ENCODE results near the gene ELFN1.

Gene ELFN1

GRCh38 chr7:1691096-1691495 lies 21.0 kb downstream of the ELFN1 start:
- no peak overlapping the region for H3K4me3 ChIP-seq (ENCODE audit: low read depth, low read length)
- DNase-seq (ENCODE audit: low read depth), result no peak
- no peak for TF ChIP-seq CTCF (IDR thresholded peaks at IDR 0.05; ENCODE audit: low read depth, low read length, missing control alignments)

- no peak overlapping the region for H3K4me3 ChIP-seq (ENCODE audit: low read depth, low read length)
- DNase-seq (ENCODE audit: low read depth), result no peak
- no peak for TF ChIP-seq CTCF (IDR thresholded peaks at IDR 0.05; ENCODE audit: low read depth, low read length, missing control alignments)
These were observed 21.8 kb downstream of the ELFN1 start for GRCh38 chr7:1691601-1692514.

DNA sequence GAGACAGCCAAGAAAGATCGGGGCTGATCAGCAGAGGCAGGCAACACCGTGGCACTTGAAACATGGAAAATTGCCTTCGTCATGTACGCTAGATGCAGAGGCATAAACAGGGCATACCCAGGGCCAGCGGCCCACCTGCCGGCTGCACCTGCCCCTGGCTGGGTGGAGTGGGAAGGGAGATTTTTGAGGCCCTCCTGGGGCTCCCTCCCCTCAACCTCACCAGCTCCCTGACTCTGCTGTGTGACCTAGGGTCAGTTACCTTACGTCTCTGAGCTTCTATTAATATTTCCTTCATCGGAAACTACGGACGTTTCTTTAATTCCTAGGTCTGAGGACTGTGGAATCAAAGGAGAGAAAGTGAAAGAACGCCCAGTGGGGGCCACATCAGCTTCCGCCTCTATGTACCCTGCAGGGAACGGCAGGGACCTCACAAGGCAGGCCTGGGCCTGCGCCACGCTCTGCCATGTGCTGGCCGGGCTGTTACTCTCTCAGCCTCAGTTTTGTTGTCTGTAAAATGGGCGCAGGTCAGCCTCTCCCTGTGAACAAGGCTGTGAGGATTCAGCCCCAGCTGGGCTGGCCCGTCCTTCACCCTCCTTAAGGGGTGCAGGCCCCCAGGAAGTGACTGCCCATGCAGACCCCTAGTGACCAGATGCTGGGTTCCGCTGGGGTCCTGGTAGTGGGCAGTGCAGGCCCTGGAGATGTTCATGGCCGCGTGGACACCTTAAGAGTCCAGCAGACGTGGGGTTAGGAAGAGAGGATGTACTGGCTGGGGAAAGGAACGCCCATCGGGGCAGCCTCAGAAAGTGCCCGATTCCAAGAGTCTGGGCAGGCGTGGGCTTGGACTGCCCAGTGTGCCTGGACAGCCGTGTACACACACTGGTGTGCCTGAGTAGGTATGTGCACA lies 22.7 kb downstream of the ELFN1 start:
- no peak for TF ChIP-seq CTCF (IDR thresholded peaks at IDR 0.05; ENCODE audit: low read depth, low read length, missing control alignments)
- no peak overlapping the region for H3K4me3 ChIP-seq (ENCODE audit: low read depth, low read length)
- no peak for DNase-seq (ENCODE audit: low read depth)

- TF ChIP-seq CTCF (IDR thresholded peaks at IDR 0.05; ENCODE audit: low read depth, low read length, missing control alignments), result no peak
- DNase-seq (ENCODE audit: low read depth), result no peak
These were observed 23.4 kb downstream of the ELFN1 start for GRCh38 chr7:1693419-1693990.

DNA sequence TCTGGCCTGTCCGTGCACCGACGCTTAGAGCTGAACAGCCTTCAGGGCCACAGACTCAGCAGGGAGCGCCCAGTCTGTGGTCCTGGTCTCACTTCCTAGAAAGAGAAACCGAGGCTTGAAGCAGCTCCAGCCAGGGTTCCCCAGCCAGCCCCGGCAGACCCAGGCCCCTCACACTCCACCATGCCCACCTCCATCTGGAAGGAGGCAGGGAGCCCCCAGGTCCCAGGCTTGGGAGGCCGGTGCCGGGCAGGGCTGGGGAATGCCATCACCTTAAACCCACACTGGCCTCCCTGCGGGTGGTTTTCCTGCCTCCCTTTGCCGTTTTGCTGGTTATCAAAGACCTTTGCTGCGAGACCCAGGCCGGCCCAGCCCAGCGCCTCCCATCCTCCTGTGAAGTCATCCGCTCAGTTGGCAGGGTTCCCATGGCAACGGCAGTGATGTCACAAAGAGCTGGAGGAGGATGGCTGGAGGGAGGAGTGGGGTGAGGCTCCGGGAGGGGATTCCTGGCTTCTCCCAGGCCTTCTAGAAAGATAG lies 24.0 kb downstream of the ELFN1 start:
- no peak overlapping the region for H3K4me3 ChIP-seq (ENCODE audit: low read depth, low read length)
- no peak for DNase-seq (ENCODE audit: low read depth)
- no peak for TF ChIP-seq CTCF (IDR thresholded peaks at IDR 0.05; ENCODE audit: low read depth, low read length, missing control alignments)

More at GRCh38 chr7:1693419-1693990, 23.4 kb downstream of the ELFN1 start:
- no peak overlapping the region for H3K4me3 ChIP-seq (ENCODE audit: low read depth, low read length)

- H3K4me3 ChIP-seq (ENCODE audit: low read depth, low read length), result no peak overlapping the region
- no peak for DNase-seq (ENCODE audit: low read depth)
These were observed 24.8 kb downstream of the ELFN1 start for GRCh38 chr7:1694611-1695511.

More at GRCh38 chr7:1694611-1695511, 24.8 kb downstream of the ELFN1 start:
- TF ChIP-seq CTCF (IDR thresholded peaks at IDR 0.05; ENCODE audit: low read depth, low read length, missing control alignments), result no peak
